Kidney glomerular epithelial cell (primary cell): ENCODE data around the gene RAB11FIP3.
A peak's percentile ranks its signal among the peaks of the same experiment; 100 is the strongest.

Source experiments
- DNase-seq: peaks from one replicate; lab custom pipeline; 2025; lab: John Stamatoyannopoulos, UW

The RAB11FIP3 gene

GRCh38 chr16:533391-534123, 108.1 kb downstream of the RAB11FIP3 start:
- DNase-seq: no peak

DNA sequence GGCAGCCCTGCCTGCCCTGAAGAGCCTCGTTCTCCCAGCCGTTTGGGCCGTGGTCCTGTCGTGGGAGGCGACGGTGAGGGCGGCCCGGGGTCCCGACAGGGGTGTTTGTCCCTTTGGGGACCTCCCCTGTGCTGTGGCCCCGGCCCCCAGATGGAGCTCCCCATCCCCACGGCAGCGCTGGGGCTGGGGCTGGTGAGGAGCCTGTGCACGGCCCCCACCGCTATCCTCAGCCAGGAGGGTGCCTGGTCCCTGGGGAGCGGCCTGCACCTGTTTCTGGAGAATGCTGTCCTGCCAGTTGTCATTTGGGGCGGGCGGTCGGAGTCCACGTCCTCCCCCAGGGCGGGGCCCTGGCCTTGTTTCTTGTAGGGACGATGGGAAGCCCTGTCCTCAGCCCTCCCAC, 108.7 kb downstream of the RAB11FIP3 start:
- DNase-seq: no peak

- DNase-seq: no peak
These were observed 109.5 kb downstream of the RAB11FIP3 start for GRCh38 chr16:534856-535445.

- DNase-seq: no peak
These were observed 110.3 kb downstream of the RAB11FIP3 start for GRCh38 chr16:535446-536405.

DNA sequence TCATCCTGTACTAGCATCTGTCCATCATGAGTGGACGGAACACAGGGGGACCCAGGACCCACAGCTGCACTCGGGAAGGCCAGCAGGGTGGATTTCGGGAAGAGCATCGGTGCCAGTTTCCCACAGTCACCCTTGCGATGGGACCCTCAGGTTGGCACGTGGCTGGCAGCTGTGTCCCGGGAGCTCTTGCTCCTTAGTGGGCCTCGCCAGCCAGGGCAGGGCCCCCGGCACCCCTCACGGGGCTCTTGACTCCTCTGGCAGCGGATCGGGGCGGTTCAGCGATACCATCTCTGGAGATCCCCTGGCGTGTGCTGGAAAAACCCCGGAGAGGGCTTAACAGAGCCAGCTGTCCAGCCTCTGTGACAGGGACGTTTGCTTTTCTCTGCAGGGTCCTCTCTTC, 111.3 kb downstream of the RAB11FIP3 start:
- DNase-seq: no peak

DNA sequence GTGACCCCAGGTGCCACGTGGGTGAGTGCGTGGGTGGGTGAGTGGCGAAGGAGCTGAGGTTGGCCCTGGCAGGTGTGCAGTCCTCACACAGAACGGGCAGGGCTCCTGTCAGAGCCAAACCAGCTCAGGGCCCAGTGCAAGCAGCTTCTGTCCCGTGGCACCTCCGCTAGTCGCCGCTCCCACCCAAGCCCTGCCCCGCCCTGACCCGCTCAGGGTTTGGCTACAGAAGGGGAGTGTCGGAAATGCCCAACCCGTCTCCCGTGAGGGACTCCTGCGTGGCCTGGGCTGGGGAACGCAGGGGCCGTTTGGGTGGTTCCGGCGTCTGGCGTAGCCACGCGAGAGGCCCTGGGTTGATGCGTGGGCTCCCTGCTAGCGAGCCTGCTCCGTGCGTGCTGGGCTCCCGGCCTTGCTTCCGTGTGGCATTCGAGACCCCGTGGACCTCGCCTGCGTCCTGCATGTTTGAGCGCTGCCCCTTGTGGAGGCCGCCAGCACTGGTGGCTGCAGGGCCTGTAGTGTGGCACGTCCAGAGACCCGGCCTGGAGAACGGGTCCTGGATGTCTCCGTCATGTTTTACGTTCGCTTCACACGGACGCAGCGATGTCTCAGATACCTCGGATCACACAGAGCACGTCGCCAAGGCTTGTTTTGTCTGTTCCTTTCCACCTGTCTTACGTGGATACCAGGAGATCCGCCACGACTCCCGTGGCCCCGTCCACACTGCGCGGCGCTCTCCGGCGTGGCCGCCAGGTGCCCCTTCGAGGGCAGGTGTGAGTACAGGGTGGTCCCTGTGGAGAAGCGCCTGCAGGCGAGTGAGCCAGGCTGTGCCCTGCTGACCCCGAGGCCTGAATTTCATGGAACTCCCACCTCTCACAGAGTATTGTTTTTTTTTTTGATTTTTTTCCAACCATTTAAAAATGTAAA, 112.2 kb downstream of the RAB11FIP3 start:
- no peak for DNase-seq

DNA sequence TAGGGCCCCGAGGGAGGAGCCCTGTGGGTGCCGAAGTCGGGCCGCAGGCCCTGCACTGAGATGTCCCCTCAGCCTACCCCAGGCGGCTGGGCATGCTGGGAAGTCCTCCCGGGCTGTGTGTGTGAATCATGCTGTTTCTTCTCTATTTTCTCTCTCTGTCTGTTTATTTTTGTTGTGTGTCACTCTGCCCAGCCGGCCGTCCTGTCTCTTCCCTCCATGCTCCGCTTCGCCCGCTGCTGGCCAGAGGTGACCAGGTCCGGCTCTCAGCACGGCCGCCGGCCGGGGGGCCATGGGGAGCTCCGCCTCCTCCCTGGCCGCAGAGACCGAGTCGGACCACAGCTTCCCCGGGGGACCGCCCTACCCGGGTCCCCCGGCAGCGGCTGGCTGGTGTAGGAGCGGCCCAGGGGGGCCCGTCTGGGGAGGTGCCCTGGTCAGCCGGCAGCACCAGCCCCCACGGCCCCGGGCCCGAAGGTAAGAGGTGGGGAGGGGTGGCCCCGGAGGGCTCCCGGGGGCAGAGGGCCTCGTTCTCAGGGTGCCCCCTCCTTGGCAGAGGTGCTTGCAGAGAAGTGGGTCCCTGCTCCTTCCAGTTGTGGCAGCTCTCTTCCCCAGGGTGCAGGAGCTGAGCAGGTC, 114.6 kb downstream of the RAB11FIP3 start:
- DNase-seq: peak; percentile 3

- DNase-seq: no peak
These were observed 115.3 kb downstream of the RAB11FIP3 start for GRCh38 chr16:540645-541340.

DNA sequence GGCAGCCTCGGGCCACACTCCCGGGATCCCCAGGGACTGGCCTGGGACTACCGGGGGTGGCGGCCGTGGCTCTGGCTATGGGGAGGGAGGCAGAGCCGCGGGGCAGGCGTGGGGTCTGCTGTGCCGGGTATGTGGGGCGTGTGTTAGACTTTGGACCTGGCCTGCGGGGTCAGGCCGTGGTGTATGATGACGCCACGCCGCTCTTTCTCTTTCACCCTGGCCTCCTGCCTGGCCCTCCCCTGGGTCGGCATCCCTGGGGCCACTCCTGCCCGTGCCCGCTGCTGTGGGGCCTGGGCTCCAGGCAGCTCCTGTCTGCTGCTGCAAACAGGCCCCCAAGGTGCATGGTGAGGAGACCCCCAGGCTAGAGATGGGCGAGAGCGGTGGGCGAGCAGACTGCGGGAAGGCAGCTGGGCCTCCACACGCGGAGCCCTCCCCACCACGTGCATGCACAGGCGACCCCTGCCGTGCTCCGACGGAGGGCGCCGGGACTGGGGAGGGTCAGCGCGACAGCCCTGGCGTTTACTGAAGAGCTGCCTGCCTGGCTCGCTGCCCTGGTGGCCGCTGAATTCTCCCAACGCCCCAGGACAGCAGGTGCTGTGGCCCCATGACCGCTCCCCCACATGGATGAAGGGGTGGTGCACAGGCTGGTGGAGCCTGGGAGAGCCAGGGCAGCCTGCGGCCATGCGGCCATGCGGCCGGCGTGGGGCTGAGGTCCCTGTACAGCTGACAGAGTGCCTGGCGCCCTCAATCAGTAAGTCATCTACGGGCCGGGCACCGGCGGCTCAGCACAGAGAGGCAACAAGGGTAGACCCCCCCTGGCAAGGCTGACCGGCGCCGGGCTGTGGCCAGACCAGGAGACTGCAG, 118.1 kb downstream of the RAB11FIP3 start:
- DNase-seq: no peak

- no peak for DNase-seq
These were observed 119.1 kb downstream of the RAB11FIP3 start for GRCh38 chr16:544517-544916.

DNA sequence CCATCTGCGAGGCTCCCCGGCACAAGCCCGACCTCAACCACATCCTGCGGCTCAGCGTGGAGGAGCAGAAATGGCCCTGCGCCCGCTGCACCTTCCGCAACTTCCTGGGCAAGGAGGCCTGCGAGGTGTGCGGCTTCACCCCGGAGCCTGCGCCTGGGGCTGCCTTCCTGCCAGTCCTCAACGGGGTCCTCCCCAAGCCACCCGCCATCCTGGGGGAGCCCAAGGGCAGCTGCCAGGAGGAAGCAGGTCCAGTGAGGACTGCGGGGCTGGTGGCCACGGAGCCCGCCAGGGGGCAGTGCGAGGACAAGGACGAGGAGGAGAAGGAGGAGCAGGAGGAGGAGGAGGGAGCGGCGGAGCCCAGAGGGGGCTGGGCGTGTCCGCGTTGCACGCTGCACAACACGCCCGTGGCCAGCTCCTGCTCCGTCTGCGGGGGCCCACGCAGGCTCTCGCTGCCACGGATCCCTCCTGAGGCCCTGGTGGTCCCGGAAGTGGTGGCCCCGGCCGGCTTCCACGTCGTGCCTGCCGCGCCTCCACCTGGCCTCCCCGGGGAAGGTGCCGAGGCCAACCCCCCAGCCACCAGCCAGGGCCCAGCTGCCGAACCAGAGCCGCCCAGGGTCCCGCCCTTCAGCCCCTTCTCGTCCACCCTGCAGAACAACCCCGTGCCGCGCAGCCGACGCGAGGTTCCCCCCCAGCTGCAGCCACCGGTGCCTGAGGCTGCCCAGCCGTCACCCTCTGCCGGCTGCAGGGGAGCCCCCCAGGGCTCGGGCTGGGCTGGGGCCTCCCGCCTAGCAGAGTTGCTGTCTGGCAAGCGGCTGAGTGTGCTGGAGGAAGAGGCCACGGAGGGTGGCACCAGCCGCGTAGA, 121.7 kb downstream of the RAB11FIP3 start:
- no peak for DNase-seq

DNA sequence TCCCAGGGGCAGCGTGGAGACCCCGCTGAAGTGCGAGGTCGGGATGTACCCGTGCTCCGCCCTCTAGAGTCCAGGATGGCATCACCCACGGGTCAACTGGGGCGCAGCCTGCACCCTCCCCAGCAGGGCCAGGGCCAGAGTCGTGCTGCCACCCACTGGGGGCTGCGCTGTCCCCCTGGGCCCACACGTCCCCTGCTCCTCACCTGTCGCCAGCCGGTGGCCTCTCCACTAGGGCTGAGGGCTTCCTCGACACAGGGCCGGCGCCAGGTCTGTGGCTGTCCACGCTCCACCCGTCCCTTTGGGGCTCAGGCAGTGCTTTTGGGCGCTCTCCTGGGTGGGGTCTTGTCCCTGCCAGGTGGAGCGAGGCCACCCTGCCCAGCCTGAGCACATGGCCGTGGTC, 123.1 kb downstream of the RAB11FIP3 start:
- DNase-seq: no peak

GRCh38 chr16:549544-550263, 124.3 kb downstream of the RAB11FIP3 start:
- no peak for DNase-seq

DNA sequence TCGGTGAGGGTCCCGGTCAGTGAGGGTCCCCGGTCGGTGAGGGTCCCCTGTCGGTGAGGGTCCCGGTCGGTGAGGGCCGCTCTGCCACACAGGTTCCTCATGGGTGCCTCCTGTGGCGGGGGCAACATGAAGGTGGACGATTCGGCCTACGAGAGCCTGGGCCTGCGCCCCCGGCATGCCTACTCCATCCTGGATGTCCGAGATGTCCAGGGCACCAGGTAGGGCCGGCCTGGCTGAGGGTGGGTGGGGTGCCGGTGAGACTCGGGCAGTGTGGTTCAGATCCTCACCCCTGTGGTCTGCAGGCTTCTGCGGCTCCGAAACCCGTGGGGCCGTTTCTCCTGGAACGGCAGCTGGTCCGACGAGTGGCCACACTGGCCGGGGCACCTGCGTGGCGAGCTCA, 125.8 kb downstream of the RAB11FIP3 start:
- DNase-seq: no peak

GRCh38 chr16:552171-552570, 126.7 kb downstream of the RAB11FIP3 start:
- DNase-seq: no peak

DNA sequence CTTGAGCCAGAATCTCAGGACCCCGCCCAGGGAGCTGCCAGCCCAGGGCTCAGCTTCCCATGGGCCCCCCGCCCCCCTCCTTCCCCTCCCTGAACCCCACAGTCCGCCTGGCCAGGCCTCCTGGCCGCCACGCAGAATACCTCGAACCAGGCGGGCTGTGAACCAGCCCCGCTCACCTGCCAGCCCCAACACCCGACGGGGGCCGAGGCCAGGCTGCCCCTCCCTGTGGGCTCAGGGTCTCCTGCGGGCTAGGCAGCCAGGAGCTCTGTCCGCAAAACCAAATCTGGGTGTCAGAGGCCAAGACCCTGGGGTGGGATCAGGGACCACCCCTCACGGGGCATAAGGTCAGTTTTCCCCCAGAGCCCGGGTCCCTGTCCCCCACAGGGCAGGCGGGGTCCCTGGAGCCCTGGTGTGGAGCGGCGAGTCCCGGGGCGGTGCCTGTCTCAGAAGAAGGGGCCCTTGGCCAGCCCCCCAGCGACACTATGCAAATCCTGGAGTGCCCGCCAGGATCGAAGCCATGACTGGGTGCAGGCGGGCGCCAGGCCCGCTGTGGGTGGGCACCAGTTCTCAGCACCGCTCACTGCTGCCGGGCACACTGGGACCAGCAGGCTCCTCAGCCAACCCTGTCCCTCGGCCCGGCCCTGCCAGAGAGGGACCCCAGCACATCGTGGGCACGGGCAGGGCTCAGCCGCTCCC, 128.3 kb downstream of the RAB11FIP3 start:
- no peak for DNase-seq

- DNase-seq: no peak
These were observed 128.8 kb downstream of the RAB11FIP3 start for GRCh38 chr16:554297-554621.
